ENCODE results near the gene TCF3. TPM values are rescaled to one million over a fixed set of nuclear protein-coding genes. Genes with fewer than 3 reads are reported as not detected.

Gene TCF3
- total RNA-seq, 1 experiment from 2014 or later = 304 TPM

- no peak overlapping the region for H3K18ac ChIP-seq (ENCODE audit: insufficient read length, low read depth, low read length)
- no peak overlapping the region for H3K56ac ChIP-seq (ENCODE audit: insufficient read length, low read depth, low read length)
- H3K36me3 Mint-ChIP-seq (ENCODE audit: insufficient read depth in 1 of 3, low read depth in 3 of 3) = peaks cover 28 to 56% (median 42%) of the 10 kb centered on the region in 3 experiments
- WGBS (ENCODE audit: extremely low coverage, insufficient read length, low lambda C conversion rate) = no CpG with 5 or more reads among the region's 20 CpGs
- H2AK5ac ChIP-seq (ENCODE audit: insufficient read length, low read length) = no peak overlapping the region
- no peak overlapping the region for H4K8ac ChIP-seq (replicated peaks; ENCODE audit: insufficient read length, low read depth, low read length)
- TF ChIP-seq, protein P1, sequence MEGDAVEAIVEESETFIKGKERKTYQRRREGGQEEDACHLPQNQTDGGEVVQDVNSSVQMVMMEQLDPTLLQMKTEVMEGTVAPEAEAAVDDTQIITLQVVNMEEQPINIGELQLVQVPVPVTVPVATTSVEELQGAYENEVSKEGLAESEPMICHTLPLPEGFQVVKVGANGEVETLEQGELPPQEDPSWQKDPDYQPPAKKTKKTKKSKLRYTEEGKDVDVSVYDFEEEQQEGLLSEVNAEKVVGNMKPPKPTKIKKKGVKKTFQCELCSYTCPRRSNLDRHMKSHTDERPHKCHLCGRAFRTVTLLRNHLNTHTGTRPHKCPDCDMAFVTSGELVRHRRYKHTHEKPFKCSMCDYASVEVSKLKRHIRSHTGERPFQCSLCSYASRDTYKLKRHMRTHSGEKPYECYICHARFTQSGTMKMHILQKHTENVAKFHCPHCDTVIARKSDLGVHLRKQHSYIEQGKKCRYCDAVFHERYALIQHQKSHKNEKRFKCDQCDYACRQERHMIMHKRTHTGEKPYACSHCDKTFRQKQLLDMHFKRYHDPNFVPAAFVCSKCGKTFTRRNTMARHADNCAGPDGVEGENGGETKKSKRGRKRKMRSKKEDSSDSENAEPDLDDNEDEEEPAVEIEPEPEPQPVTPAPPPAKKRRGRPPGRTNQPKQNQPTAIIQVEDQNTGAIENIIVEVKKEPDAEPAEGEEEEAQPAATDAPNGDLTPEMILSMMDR (conservative IDR thresholded peaks at IDR 0.05) = no peak
- peaks cover 10 to 21% of the 10 kb centered on the region in 2 experiments for H3K4me1 Mint-ChIP-seq
- H3K4me1 ChIP-seq (ENCODE audit: insufficient read depth, low read length) = no peaks in the 10 kb centered on the region
- peak overlapping the region; percentile 93 to 99 (median 97); a peak in 6 of 7 replicates for H3K27ac Mint-ChIP-seq
- H3K9me3 ChIP-seq (ENCODE audit: control insufficient read depth, low read depth, low read length) = no peaks in the 10 kb centered on the region
- H3K23ac ChIP-seq (ENCODE audit: insufficient read length, low read depth, low read length) = no peak overlapping the region
- peaks cover 9% of the 10 kb centered on the region for H3K23me2 ChIP-seq (ENCODE audit: insufficient read length, low read depth, low read length, poor library complexity, severe bottlenecking)
- no peak overlapping the region for H3K9ac ChIP-seq (ENCODE audit: extremely low read depth, insufficient read length, low read length)
- no peak overlapping the region for H2BK12ac ChIP-seq (ENCODE audit: insufficient read length, low read depth, low read length)
- no peak overlapping the region for H3T11ph ChIP-seq (ENCODE audit: low read length)
- no peak overlapping the region for H3K14ac ChIP-seq (ENCODE audit: insufficient read depth, low read length)
- H3K27me3 ChIP-seq (ENCODE audit: insufficient read depth, low read length) = no peaks in the 10 kb centered on the region
- H3K4ac ChIP-seq (ENCODE audit: low read depth, low read length) = no peak overlapping the region
- peaks cover 9% of the 10 kb centered on the region; the same call in 1 of the 2 replicates for H3K79me2 ChIP-seq (ENCODE audit: insufficient read depth, low read length)
- no peak for DNase-seq
- H3K27ac ChIP-seq (ENCODE audit: insufficient read length, low read depth, low read length) = no peak overlapping the region
- H4K5ac ChIP-seq (ENCODE audit: insufficient read length, low read depth, low read length) = no peak overlapping the region
- no peak overlapping the region for H2BK20ac ChIP-seq (ENCODE audit: low read depth, low read length, poor library complexity, severe bottlenecking)
- no peak overlapping the region for H2BK5ac ChIP-seq (ENCODE audit: insufficient read length, low read length)
- H3K79me1 ChIP-seq (ENCODE audit: insufficient read depth, low read depth, low read length, poor library complexity, severe bottlenecking) = peaks cover 9% of the 10 kb centered on the region
- H2BK120ac ChIP-seq (ENCODE audit: low read depth, low read length, poor library complexity, severe bottlenecking) = no peak overlapping the region
- no peak overlapping the region for H4K91ac ChIP-seq (ENCODE audit: insufficient read length, low read depth, low read length)
- H3K4me3 Mint-ChIP-seq = peak overlapping the region; percentile 95 to 98
- H2AFZ ChIP-seq (ENCODE audit: low read length) = no peak overlapping the region
- H2BK15ac ChIP-seq (ENCODE audit: low read depth, low read length) = no peak overlapping the region
- H3K27me3 Mint-ChIP-seq (ENCODE audit: low read depth) = peaks cover 2% of the 10 kb centered on the region; the same call in 1 of the 2 replicates
- H3K9me3 Mint-ChIP-seq = peaks cover 0 to 2% of the 10 kb centered on the region in 2 experiments; a peak in 2 of 5 replicates
- H4K20me1 ChIP-seq (ENCODE audit: control insufficient read depth, insufficient read depth, insufficient read length) = no peaks in the 10 kb centered on the region
- H3K4me2 ChIP-seq (ENCODE audit: insufficient read depth, insufficient read length, low read length) = peak overlapping the region; percentile 78
Measured at GRCh38 chr19:1649706-1650649, 2.4 kb downstream of the TCF3 start.

Data from H9 (cell line).